MCF 10A (cell line): ENCODE results near the gene LRP1. TPM values are rescaled to one million over a fixed set of nuclear protein-coding genes. Genes with fewer than 3 reads are reported as not detected.

ENCODE experiments used
- BruUV-seq: library from RNA; stranded (reverse); fragments of 400-500 nt; replicated peaks from 2 replicates; lab custom pipeline; 2021; lab: Mats Ljungman, UMichigan
- CTCF ChIA-PET: fragments of 300-600 bp; sonication (Branson Sonifier 250); formaldehyde crosslinking; extraction: SDS; loops from one replicate; lab custom pipeline; 2021; ENCODE audit warnings: antibody characterized with exemption, inconsistent platforms; lab: Yijun Ruan, JAX
- POLR2A ChIA-PET: fragments of 300-600, 350-650 bp; sonication (Branson Sonifier 250); formaldehyde crosslinking; extraction: SDS; loops from one replicate; lab custom pipeline; 2020; ENCODE audit warnings: antibody characterized with exemption, inconsistent platforms; lab: Yijun Ruan, JAX
- DNase-seq: peaks from one replicate; pipeline ENCODE4 v3.0.0-alpha.2; 2018; ENCODE audit not compliant: unreplicated experiment
- H3K27ac Mint-ChIP-seq: one replicate; pipeline ENCODE4 v1.8.0; 2022; ENCODE audit warnings: mild to moderate bottlenecking, low read depth, mixed read lengths; ENCODE audit not compliant: unreplicated experiment
- H3K27me3 Mint-ChIP-seq: one replicate; pipeline ENCODE4 v1.8.0; 2022; ENCODE audit warnings: mixed read lengths; ENCODE audit not compliant: insufficient read depth, unreplicated experiment
- H3K36me3 Mint-ChIP-seq: one replicate; pipeline ENCODE4 v1.8.0; 2022; ENCODE audit warnings: mild to moderate bottlenecking, moderate library complexity, mixed read lengths; ENCODE audit not compliant: insufficient read depth, unreplicated experiment
- H3K4me1 Mint-ChIP-seq: one replicate; pipeline ENCODE4 v1.8.0; 2022; ENCODE audit warnings: mixed read lengths; ENCODE audit not compliant: insufficient read depth, unreplicated experiment
- H3K4me3 Mint-ChIP-seq: one replicate; pipeline ENCODE4 v1.8.0; 2022; ENCODE audit warnings: mild to moderate bottlenecking, moderate library complexity, mixed read lengths; ENCODE audit not compliant: unreplicated experiment
- H3K9me3 Mint-ChIP-seq: one replicate; pipeline ENCODE4 v1.8.0; 2022; ENCODE audit warnings: mixed read lengths; ENCODE audit not compliant: unreplicated experiment
- CTCF ChIP-seq: fragments of 200-600 bp; IDR thresholded peaks from one replicate; pipeline ENCODE4 v1.8.0; 2022; ENCODE audit warnings: antibody characterized with exemption, mild to moderate bottlenecking; ENCODE audit not compliant: unreplicated experiment
- intact Hi-C: fragments of 100-400 bp; cut with micrococcal nuclease; formaldehyde crosslinking; loops from 2 replicates; pipeline ENCODE4 v1.14.1; 2022
- total RNA-seq: library from RNA; stranded (reverse); gene quantifications from 2 replicates; pipeline ENCODE4 v1.2.3, GENCODE V29; 2022

Gene LRP1
- total RNA-seq, 1 experiment from 2014 or later = 18.9 TPM

GRCh38 chr12:57148469-57149244 lies 20.4 kb downstream of the LRP1 start:
- Mint-ChIP-seq H3K9me3 (no peaks in the 10 kb centered on the region), H3K4me3 (peak overlapping the region; percentile 26), H3K4me1 (peaks cover 56% of the 10 kb centered on the region), H3K27me3 (no peaks in the 10 kb centered on the region), H3K27ac (peak overlapping the region; percentile 52), H3K36me3 (peaks cover 35% of the 10 kb centered on the region)
- DNase-seq = peak; percentile 81
- intact Hi-C loops = no loop called here
- no TSS peak for BruUV-seq
- CTCF ChIA-PET = interaction anchor here (0.6 to 7.1 kb wide), 10 partner anchors 21 to 1026 kb away, joined by 3 to 54 read pairs (median 3); no protein-coding TSS in a partner anchor
- no peak for TF ChIP-seq CTCF
- POLR2A ChIA-PET = interaction anchor here (0.6 to 4.9 kb wide), 11 partner anchors 10 to 254 kb away, joined by 3 to 36 read pairs (median 4); partner anchors contain the start of genes LRP1 and STAT6

GRCh38 chr12:57149245-57149900 lies 21.1 kb downstream of the LRP1 start:
- ChIA-PET POLR2A (interaction anchor here (0.6 to 4.9 kb wide), 12 partner anchors 10 to 253 kb away, joined by 3 to 36 read pairs (median 4); partner anchors contain the start of genes LRP1 and STAT6), CTCF (interaction anchor here (0.6 to 7.1 kb wide), 8 partner anchors 20 to 89 kb away, joined by 3 to 54 read pairs (median 4); no protein-coding TSS in a partner anchor)
- no peaks in the 10 kb centered on the region for H3K27me3 Mint-ChIP-seq
- H3K9me3 Mint-ChIP-seq = no peaks in the 10 kb centered on the region
- peak; percentile 85 for DNase-seq
- no TSS peak for BruUV-seq
- peaks cover 28% of the 10 kb centered on the region for H3K36me3 Mint-ChIP-seq
- peak overlapping the region; percentile 52 for H3K27ac Mint-ChIP-seq
- no peak for TF ChIP-seq CTCF
- H3K4me1 Mint-ChIP-seq = peaks cover 57% of the 10 kb centered on the region
- intact Hi-C loops = no loop called here
- peak overlapping the region; percentile 26 for H3K4me3 Mint-ChIP-seq

- peaks cover 27% of the 10 kb centered on the region for H3K36me3 Mint-ChIP-seq
- ChIA-PET POLR2A (interaction anchor here (0.7 to 4.9 kb wide), 6 partner anchors 18 to 39 kb away, joined by 3 to 36 read pairs (median 22); partner anchors contain the start of genes LRP1 and STAT6), CTCF (interaction anchor here (0.6 to 7.1 kb wide), 5 partner anchors 19 to 90 kb away, joined by 3 to 54 read pairs (median 8); no protein-coding TSS in a partner anchor)
- no TSS peak for BruUV-seq
- TF ChIP-seq CTCF = no peak
- intact Hi-C loops = no loop called here
- H3K9me3 Mint-ChIP-seq = no peaks in the 10 kb centered on the region
- no peak for DNase-seq
- peaks cover 57% of the 10 kb centered on the region for H3K4me1 Mint-ChIP-seq
- H3K4me3 Mint-ChIP-seq = no peak overlapping the region
- H3K27me3 Mint-ChIP-seq = no peaks in the 10 kb centered on the region
- H3K27ac Mint-ChIP-seq = peak overlapping the region; percentile 52
Measured at GRCh38 chr12:57150400-57151000, 22.2 kb downstream of the LRP1 start.
